Omental fat pad (tissue), 4 donors: ENCODE data around the gene PARP12. TPM values are rescaled to one million over a fixed set of nuclear protein-coding genes. Genes with fewer than 3 reads are reported as not detected.

Experiments used
- ATAC-seq: fragments of 150-250 bp; one replicate; pipeline ENCODE4 v1.9.1; 2016; ENCODE audit warnings: mild to moderate bottlenecking, moderate library complexity; ENCODE audit not compliant: low FRiP score
- DNase-seq: peaks from one replicate; pipeline ENCODE4 v3.0.0-alpha.2; 2019; ENCODE audit warnings: low spot score
- CTCF ChIP-seq, 3 donors: fragments of 450-650 bp; IDR thresholded peaks; one replicate each; pipeline ENCODE4 v1.5.1; 2016 to 2017; ENCODE audit warnings: antibody characterized with exemption in 3 of 3, mild to moderate bottlenecking in 3 of 3, moderate library complexity in 2 of 3
- total RNA-seq, 4 donors: library from RNA; depleted of rRNA; stranded (reverse); fragments of >200 nt; gene quantifications; one replicate each; pipeline ENCODE4 v1.1.0, GENCODE V29; 2016

PARP12 gene
- total RNA-seq, 4 donors from 2014 or later = 15.6 to 85.1 (median 45.6) TPM

GRCh38 chr7:139989366-139990141 is 73.2 kb downstream of the PARP12 start:
- ATAC-seq (no peak), DNase-seq (no peak)
- no peak for TF ChIP-seq CTCF (IDR thresholded peaks at IDR 0.05)

GRCh38 chr7:139987691-139988516 is 74.8 kb downstream of the PARP12 start:
- ATAC-seq (no peak), DNase-seq (no peak)

GRCh38 chr7:139985811-139986210 is 76.9 kb downstream of the PARP12 start:
- TF ChIP-seq CTCF (IDR thresholded peaks at IDR 0.05) = no peak
- DNase-seq = no peak
- ATAC-seq = no peak

More at GRCh38 chr7:139987691-139988516, 74.8 kb downstream of the PARP12 start:
- TF ChIP-seq CTCF (IDR thresholded peaks at IDR 0.05) = no peak

- DNase-seq (no peak), ATAC-seq (no peak)
- TF ChIP-seq CTCF (IDR thresholded peaks at IDR 0.05) = no peak
These were observed 77.9 kb downstream of the PARP12 start for GRCh38 chr7:139984642-139985539.

- DNase-seq = no peak
- ATAC-seq = no peak
- TF ChIP-seq CTCF (IDR thresholded peaks at IDR 0.05) = no peak
These were observed 79.5 kb downstream of the PARP12 start for GRCh38 chr7:139982927-139983920.

DNA sequence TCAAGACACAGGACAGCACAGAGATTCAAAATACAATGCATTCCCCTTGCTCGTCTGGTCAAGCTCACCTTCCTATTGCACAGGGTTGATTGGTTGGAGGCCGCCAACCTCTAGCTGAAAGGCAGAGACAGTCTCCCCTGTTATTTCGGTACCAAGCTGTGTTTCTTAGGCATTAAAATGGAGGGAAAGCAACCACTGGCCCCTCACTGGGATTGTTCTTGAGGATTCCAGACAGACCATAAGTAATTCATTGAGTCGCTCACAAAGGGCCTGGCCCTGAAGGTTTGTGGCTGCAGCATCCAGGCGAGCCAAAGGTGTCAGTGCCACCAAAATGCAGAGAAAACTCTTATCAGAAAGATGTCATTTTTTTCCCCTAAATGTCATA is 81.2 kb downstream of the PARP12 start:
- ATAC-seq (no peak), DNase-seq (no peak)
- TF ChIP-seq CTCF (IDR thresholded peaks at IDR 0.05) = no peak
